ENCODE data around the gene NDUFA8. TPM values are rescaled to one million over a fixed set of nuclear protein-coding genes. Genes with fewer than 3 reads are reported as not detected.

The NDUFA8 gene
- total and polyA plus RNA-seq, 2 experiments from 2014 or later, result 36.6 to 144 TPM

GRCh38 chr9:122099271-122099869 is 60.2 kb downstream of the NDUFA8 start:
- Histone ChIP-seq H3F3A (replicated peaks; ENCODE audit: low read depth) (no peaks in the 10 kb centered on the region), H4K20me1 (replicated peaks; ENCODE audit: insufficient read depth) (no peaks in the 10 kb centered on the region), H3K79me2 (replicated peaks; ENCODE audit: insufficient read depth) (no peaks in the 10 kb centered on the region), H3K4me1 (ENCODE audit: insufficient read depth) (no peaks in the 10 kb centered on the region; the same call in 1 of the 2 replicates), H2AFZ (no peak overlapping the region), H3K36me3 (ENCODE audit: insufficient read depth) (no peaks in the 10 kb centered on the region), H3K27me3 (ENCODE audit: insufficient read depth) (peaks cover 3% of the 10 kb centered on the region; the same call in 1 of the 2 replicates), H3K4me2 (no peak overlapping the region), H3K4me3 (no peak overlapping the region), H3K9me2 (ENCODE audit: insufficient read depth) (no peaks in the 10 kb centered on the region), H3K27ac (ENCODE audit: low read depth) (no peak overlapping the region)
- Mint-ChIP-seq H3K27ac (no peak overlapping the region), H3K36me3 (ENCODE audit: low read depth) (no peaks in the 10 kb centered on the region), H3K9me3 (0 out of 3 replicates have a peak, but pooled peaks cover 4% of the 10 kb centered on the region), H3K27me3 (ENCODE audit: insufficient read depth, low read depth, poor library complexity) (peaks cover 6% of the 10 kb centered on the region), H3K4me3 (no peak overlapping the region), H3K4me1 (peaks cover 9% of the 10 kb centered on the region)
- DNase-seq (ENCODE audit: low spot score) (peak; percentile 93), ATAC-seq (peak; percentile 88)
- TF ChIP-seq EZH2phosphoT487 (IDR thresholded peaks at IDR 0.05; ENCODE audit: unreplicated experiment) (no peak), CTCF (conservative IDR thresholded peaks at IDR 0.05; ENCODE audit: low read depth in 2 of 2) (peak; percentile 75 to 80), POLR2AphosphoS5 (IDR thresholded peaks at IDR 0.05; ENCODE audit: low read depth) (no peak), ZNF114 (CRISPR knock-in tag; IDR thresholded peaks at IDR 0.05) (no peak)

- H3K27ac ChIP-seq (ENCODE audit: low read depth), result no peak overlapping the region
- no peaks in the 10 kb centered on the region; the same call in 1 of the 2 replicates for H3K4me1 ChIP-seq (ENCODE audit: insufficient read depth)
- no peak overlapping the region for H2AFZ ChIP-seq
- ATAC-seq (no peak), DNase-seq (ENCODE audit: low spot score) (no peak)
- Mint-ChIP-seq H3K27ac (no peak overlapping the region), H3K9me3 (no peaks in the 10 kb centered on the region), H3K4me3 (no peak overlapping the region), H3K36me3 (ENCODE audit: low read depth) (no peaks in the 10 kb centered on the region), H3K4me1 (peaks cover 9% of the 10 kb centered on the region), H3K27me3 (ENCODE audit: insufficient read depth, low read depth, poor library complexity) (peaks cover 6% of the 10 kb centered on the region)
- H3F3A ChIP-seq (replicated peaks; ENCODE audit: low read depth), result no peaks in the 10 kb centered on the region
- no peaks in the 10 kb centered on the region for H3K9me2 ChIP-seq (ENCODE audit: insufficient read depth)
- H3K27me3 ChIP-seq (ENCODE audit: insufficient read depth), result peaks cover 3% of the 10 kb centered on the region; the same call in 1 of the 2 replicates
- no peak overlapping the region for H3K4me2 ChIP-seq
- H3K79me2 ChIP-seq (replicated peaks; ENCODE audit: insufficient read depth), result no peaks in the 10 kb centered on the region
- no peaks in the 10 kb centered on the region for H3K36me3 ChIP-seq (ENCODE audit: insufficient read depth)
- no peak overlapping the region for H3K4me3 ChIP-seq
- no peaks in the 10 kb centered on the region for H4K20me1 ChIP-seq (replicated peaks; ENCODE audit: insufficient read depth)
- TF ChIP-seq ZNF331 (CRISPR knock-in tag; IDR thresholded peaks at IDR 0.05; ENCODE audit: low read depth) (no peak), ZNF462 (CRISPR knock-in tag; IDR thresholded peaks at IDR 0.05) (no peak), ZNF114 (CRISPR knock-in tag; IDR thresholded peaks at IDR 0.05) (no peak), EZH2phosphoT487 (IDR thresholded peaks at IDR 0.05; ENCODE audit: unreplicated experiment) (no peak), CTCF (conservative IDR thresholded peaks at IDR 0.05; ENCODE audit: low read depth in 2 of 2) (no peak), ETS1 (IDR thresholded peaks at IDR 0.05) (no peak), STAT1 (IDR thresholded peaks at IDR 0.05; ENCODE audit: unreplicated experiment) (no peak)
These were observed 61.8 kb downstream of the NDUFA8 start for GRCh38 chr9:122097679-122098315.

Measured in GM23338 (cell line).